H1 (cell line): ENCODE measurements around the gene MEF2A.

Experiments
- ATF2 ChIP-seq: IDR thresholded peaks from 2 replicates; pipeline ENCODE4 v1.6.1; 2012; ENCODE audit warnings: low read length, inconsistent platforms
- CHD2 ChIP-seq: IDR thresholded peaks from 2 replicates; pipeline ENCODE4 v1.6.1; 2012; ENCODE audit warnings: low read length, improper control_type of control experiment
- ZNF274 ChIP-seq: IDR thresholded peaks from 2 replicates; pipeline ENCODE4 v1.7.0; 2012; ENCODE audit warnings: low read length, borderline replicate concordance; ENCODE audit errors: extremely low read depth

- TF ChIP-seq CHD2 = no peak
- TF ChIP-seq ATF2 = no peak
- TF ChIP-seq ZNF274 = no peak
Observed at GRCh38 chr15:99744142-99744541, 178.4 kb downstream of the MEF2A start.
